Keratinocyte (primary cell): Measurements from ENCODE around the gene COIL. TPM values are rescaled to one million over a fixed set of nuclear protein-coding genes. Genes with fewer than 3 reads are reported as not detected.

ENCODE experiments used
- DNase-seq: peaks from one replicate; pipeline ENCODE4 v3.0.0-alpha.2; 2011; ENCODE audit warnings: low read depth, missing footprints, low spot score
- FAIRE-seq: peaks from 2 replicates; lab custom pipeline; 2011; peaks lifted over from hg19 to GRCh38; lab: Jason Lieb, UNC
- H2AFZ ChIP-seq: 2 replicates; pipeline ENCODE4 v1.6.0; 2012; ENCODE audit warnings: low read length, control low read depth, inconsistent platforms; ENCODE audit not compliant: control insufficient read depth
- H3K27ac ChIP-seq: 2 replicates; pipeline ENCODE4 v1.5.1; 2011; ENCODE audit warnings: low read length; ENCODE audit not compliant: control insufficient read depth, insufficient read depth
- H3K27me3 ChIP-seq: 3 replicates; pipeline ENCODE4 v1.6.0; 2011; ENCODE audit warnings: low read length; ENCODE audit not compliant: control insufficient read depth, insufficient read depth; ENCODE audit errors: extremely low read depth
- H3K36me3 ChIP-seq, 2 experiments: 2 replicates in 1 of 2; 3 replicates in 1 of 2; pipeline ENCODE4 v1.5.1; 2011; ENCODE audit warnings: low read length in 2 of 2, mild to moderate bottlenecking in 1 of 2; ENCODE audit not compliant: control insufficient read depth in 2 of 2, insufficient read depth in 2 of 2; ENCODE audit errors: extremely low read depth in 1 of 2
- H3K4me1 ChIP-seq: 3 replicates; pipeline ENCODE4 v1.5.1; 2011; ENCODE audit warnings: low read length; ENCODE audit not compliant: control insufficient read depth, insufficient read depth; ENCODE audit errors: extremely low read depth
- H3K4me2 ChIP-seq: 3 replicates; pipeline ENCODE4 v1.6.0; 2011; ENCODE audit warnings: low read depth, low read length; ENCODE audit not compliant: control insufficient read depth, insufficient read depth; ENCODE audit errors: extremely low read depth
- H3K4me3 ChIP-seq, 3 experiments: fragments of 200-600 bp in 1 of 3; sonication (generic) in 1 of 3; 2 replicates in 2 of 3; 3 replicates in 1 of 3; pipeline ENCODE4 v1.5.1; 2011 to 2016; ENCODE audit warnings: low read length in 3 of 3, mild to moderate bottlenecking in 3 of 3, control low read depth in 2 of 3, inconsistent platforms in 1 of 3, low read depth in 1 of 3, mixed read lengths in 1 of 3, mixed run types in 1 of 3, moderate library complexity in 1 of 3; ENCODE audit not compliant: control insufficient read depth in 2 of 3, insufficient read depth in 2 of 3; ENCODE audit errors: extremely low read depth in 1 of 3
- H3K79me2 ChIP-seq: 2 replicates; pipeline ENCODE4 v1.6.0; 2012; ENCODE audit warnings: low read length; ENCODE audit not compliant: control insufficient read depth, insufficient read depth
- H3K9ac ChIP-seq: 3 replicates; pipeline ENCODE4 v1.6.0; 2011; ENCODE audit warnings: low read length; ENCODE audit not compliant: control insufficient read depth, insufficient read depth; ENCODE audit errors: extremely low read depth
- H3K9me1 ChIP-seq: 3 replicates; pipeline ENCODE4 v1.6.0; 2011; ENCODE audit warnings: low read length; ENCODE audit not compliant: control insufficient read depth, insufficient read depth; ENCODE audit errors: extremely low read depth
- H3K9me3 ChIP-seq: 2 replicates; pipeline ENCODE4 v1.5.1; 2012; ENCODE audit warnings: low read depth, low read length; ENCODE audit not compliant: control insufficient read depth
- H4K20me1 ChIP-seq: 3 replicates; pipeline ENCODE4 v1.6.0; 2011; ENCODE audit warnings: low read length; ENCODE audit not compliant: control insufficient read depth, insufficient read depth; ENCODE audit errors: extremely low read depth
- EZH2 ChIP-seq: IDR thresholded peaks from one replicate; pipeline ENCODE4 v1.6.1; 2012; ENCODE audit warnings: inconsistent platforms, mild to moderate bottlenecking, low read length, moderate library complexity
- dilution Hi-C: fragments of 300-500 bp; cut with MboI; formaldehyde crosslinking; loops from one replicate; pipeline ENCODE4 v1.7.0; 2020; ENCODE audit warnings: low sequenced_read_pairs; ENCODE audit not compliant: extremely low pct_ligation_motif_present
- polyA plus RNA-seq, 5 experiments: library from polyadenylated mRNA; depleted of rRNA in 3 of 5; stranded (reverse) in 3 of 5; stranded (forward) in 1 of 5; unstranded in 1 of 5; fragments of >200 nt; gene quantifications; 1 replicate in 1 of 5; 2 replicates in 3 of 5; 3 replicates in 1 of 5; pipeline versions ENCODE4 v1.2.1 to v1.2.3, GENCODE V29; 2011 to 2012; ENCODE audit warnings: missing spikeins in 2 of 5, low read depth in 1 of 5, low replicate concordance in 1 of 5
- TF ChIP-seq, protein P1 (sequence below), 3 experiments: IDR thresholded peaks in 1 of 3; conservative IDR thresholded peaks in 1 of 3; optimal IDR thresholded peaks in 1 of 3; 2 replicates in 2 of 3; 3 replicates in 1 of 3; pipeline versions ENCODE3 to v1.5.1; 2011; ENCODE audit warnings: low read length in 3 of 3, mild to moderate bottlenecking in 3 of 3, moderate library complexity in 2 of 3, control low read depth in 1 of 3, inconsistent platforms in 1 of 3; ENCODE audit not compliant: insufficient read depth in 2 of 3; ENCODE audit errors: extremely low read depth in 1 of 3

The COIL gene
- polyA plus RNA-seq, 1 donor (not counting 4 experiments of a cell fraction or from before 2014, with no cell fraction given), result 11.6 TPM

GRCh38 chr17:56893503-56893902, 67.3 kb downstream of the COIL start:
- Histone ChIP-seq H3K27me3 (no peaks in the 10 kb centered on the region), H3K9me1 (no peaks in the 10 kb centered on the region)

DNA sequence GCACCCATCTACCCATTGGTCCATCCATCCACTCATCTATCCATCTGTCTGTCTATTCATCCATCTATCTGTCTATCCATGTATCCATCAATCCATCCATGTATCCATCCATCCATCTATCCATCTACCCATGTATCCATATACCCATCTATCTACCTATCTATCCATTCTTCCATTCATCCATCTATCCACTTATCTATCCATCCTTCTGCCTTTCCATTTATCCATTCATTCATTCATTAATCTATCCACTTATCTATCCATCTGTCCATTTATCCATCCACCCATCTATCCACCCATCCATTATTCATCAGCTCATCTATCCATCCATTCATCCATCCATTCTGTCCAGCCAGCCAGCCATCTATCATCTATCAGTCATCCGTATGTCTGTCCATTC, 68.5 kb downstream of the COIL start:
- Histone ChIP-seq H3K9me3 (peaks cover 13% of the 10 kb centered on the region), H2AFZ (no peak overlapping the region), H4K20me1 (no peaks in the 10 kb centered on the region), H3K27ac (no peak overlapping the region), H3K36me3 (peaks cover 57 to 58% of the 10 kb centered on the region in 2 experiments), H3K27me3 (no peaks in the 10 kb centered on the region), H3K9me1 (no peaks in the 10 kb centered on the region), H3K9ac (no peak overlapping the region), H3K4me2 (no peak overlapping the region), H3K79me2 (no peaks in the 10 kb centered on the region), H3K4me1 (no peaks in the 10 kb centered on the region), H3K4me3 (no peak overlapping the region)
- no peak for DNase-seq
- FAIRE-seq, result no peak
- dilution Hi-C loops, result no loop called here
- TF ChIP-seq EZH2, result no peak
- TF ChIP-seq, protein P1, sequence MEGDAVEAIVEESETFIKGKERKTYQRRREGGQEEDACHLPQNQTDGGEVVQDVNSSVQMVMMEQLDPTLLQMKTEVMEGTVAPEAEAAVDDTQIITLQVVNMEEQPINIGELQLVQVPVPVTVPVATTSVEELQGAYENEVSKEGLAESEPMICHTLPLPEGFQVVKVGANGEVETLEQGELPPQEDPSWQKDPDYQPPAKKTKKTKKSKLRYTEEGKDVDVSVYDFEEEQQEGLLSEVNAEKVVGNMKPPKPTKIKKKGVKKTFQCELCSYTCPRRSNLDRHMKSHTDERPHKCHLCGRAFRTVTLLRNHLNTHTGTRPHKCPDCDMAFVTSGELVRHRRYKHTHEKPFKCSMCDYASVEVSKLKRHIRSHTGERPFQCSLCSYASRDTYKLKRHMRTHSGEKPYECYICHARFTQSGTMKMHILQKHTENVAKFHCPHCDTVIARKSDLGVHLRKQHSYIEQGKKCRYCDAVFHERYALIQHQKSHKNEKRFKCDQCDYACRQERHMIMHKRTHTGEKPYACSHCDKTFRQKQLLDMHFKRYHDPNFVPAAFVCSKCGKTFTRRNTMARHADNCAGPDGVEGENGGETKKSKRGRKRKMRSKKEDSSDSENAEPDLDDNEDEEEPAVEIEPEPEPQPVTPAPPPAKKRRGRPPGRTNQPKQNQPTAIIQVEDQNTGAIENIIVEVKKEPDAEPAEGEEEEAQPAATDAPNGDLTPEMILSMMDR (optimal IDR thresholded peaks at IDR 0.05 in 1 of 3, IDR thresholded peaks at IDR 0.05 in 1 of 3, conservative IDR thresholded peaks at IDR 0.05 in 1 of 3; ENCODE audit: extremely low read depth in 1 of 3, insufficient read depth in 2 of 3, low read length in 3 of 3), result no peak

More at GRCh38 chr17:56893503-56893902, 67.3 kb downstream of the COIL start:
- H3K27ac ChIP-seq, result no peak overlapping the region
- H3K36me3 ChIP-seq, result peaks cover 62 to 64% of the 10 kb centered on the region in 2 experiments
- H3K4me2 ChIP-seq, result no peak overlapping the region
- FAIRE-seq (no peak), DNase-seq (no peak)
- no peak overlapping the region for H2AFZ ChIP-seq
- no peak overlapping the region for H3K9ac ChIP-seq
- dilution Hi-C loops, result no loop called here
- no peaks in the 10 kb centered on the region for H3K79me2 ChIP-seq
- H3K9me3 ChIP-seq, result peaks cover 4% of the 10 kb centered on the region
- H3K4me3 ChIP-seq, result no peak overlapping the region
- no peaks in the 10 kb centered on the region for H3K4me1 ChIP-seq
- no peaks in the 10 kb centered on the region for H4K20me1 ChIP-seq
- no peak for TF ChIP-seq EZH2
- TF ChIP-seq, protein P1 (optimal IDR thresholded peaks at IDR 0.05 in 1 of 3, IDR thresholded peaks at IDR 0.05 in 1 of 3, conservative IDR thresholded peaks at IDR 0.05 in 1 of 3; ENCODE audit: extremely low read depth in 1 of 3, insufficient read depth in 2 of 3, low read length in 3 of 3), result no peak
